Stomach smooth muscle (tissue), 2 donors: ENCODE data around the gene ARHGAP15.

Source experiments
- H3K27ac ChIP-seq: one replicate; pipeline ENCODE4 v1.7.0; 2013; ENCODE audit warnings: mild to moderate bottlenecking, low read length, inconsistent platforms
- H3K27me3 ChIP-seq, 2 donors: one replicate each; pipeline ENCODE4 v1.7.0; 2013; ENCODE audit warnings: low read length in 2 of 2; ENCODE audit not compliant: insufficient read depth in 2 of 2, control insufficient read depth in 1 of 2
- H3K36me3 ChIP-seq, 2 donors: one replicate each; pipeline ENCODE4 v1.7.0; 2013; ENCODE audit warnings: low read length in 2 of 2; ENCODE audit not compliant: control insufficient read depth in 2 of 2, insufficient read depth in 2 of 2
- H3K4me1 ChIP-seq: one replicate; pipeline ENCODE4 v1.7.0; 2013; ENCODE audit warnings: low read length; ENCODE audit not compliant: control insufficient read depth, insufficient read depth
- H3K4me3 ChIP-seq, 2 donors: one replicate each; pipeline ENCODE4 v1.7.0; 2013; ENCODE audit warnings: low read length in 2 of 2
- H3K9ac ChIP-seq, 2 donors: one replicate each; pipeline ENCODE4 v1.7.0; 2013; ENCODE audit warnings: low read length in 2 of 2, mild to moderate bottlenecking in 1 of 2
- H3K9me3 ChIP-seq, 2 donors: one replicate each; pipeline ENCODE4 v1.7.0; 2013; ENCODE audit warnings: low read length in 2 of 2; ENCODE audit not compliant: control insufficient read depth in 2 of 2
- donor health status: healthy.
- donor health status: Pancreatic carcinoma.

Gene ARHGAP15

DNA sequence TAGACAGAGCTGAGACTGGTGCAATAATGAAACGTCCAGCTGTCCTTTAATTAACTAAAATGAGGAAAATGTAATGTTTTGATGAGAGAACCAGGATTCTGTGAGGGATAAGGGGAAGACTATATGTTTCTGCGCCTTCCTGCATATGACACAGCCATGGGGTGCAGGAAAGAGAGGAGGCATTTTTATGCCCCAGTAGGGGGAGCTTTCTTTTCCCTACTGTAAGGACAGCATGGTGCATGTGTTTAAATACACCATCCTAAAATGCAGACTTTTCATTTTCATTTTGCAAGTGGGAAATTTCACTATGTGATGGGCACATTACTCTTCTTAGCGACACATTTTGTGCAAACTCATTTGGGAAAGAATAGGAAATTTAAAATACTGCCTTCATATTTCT lies 446.1 kb downstream of the ARHGAP15 start:
- no peaks in the 10 kb centered on the region for H3K36me3 ChIP-seq
- H3K9me3 ChIP-seq = no peaks in the 10 kb centered on the region
- H3K9ac ChIP-seq = no peak overlapping the region
- H3K27ac ChIP-seq = no peak overlapping the region
- no peaks in the 10 kb centered on the region for H3K27me3 ChIP-seq
- no peak overlapping the region for H3K4me3 ChIP-seq
- H3K4me1 ChIP-seq = no peaks in the 10 kb centered on the region

DNA sequence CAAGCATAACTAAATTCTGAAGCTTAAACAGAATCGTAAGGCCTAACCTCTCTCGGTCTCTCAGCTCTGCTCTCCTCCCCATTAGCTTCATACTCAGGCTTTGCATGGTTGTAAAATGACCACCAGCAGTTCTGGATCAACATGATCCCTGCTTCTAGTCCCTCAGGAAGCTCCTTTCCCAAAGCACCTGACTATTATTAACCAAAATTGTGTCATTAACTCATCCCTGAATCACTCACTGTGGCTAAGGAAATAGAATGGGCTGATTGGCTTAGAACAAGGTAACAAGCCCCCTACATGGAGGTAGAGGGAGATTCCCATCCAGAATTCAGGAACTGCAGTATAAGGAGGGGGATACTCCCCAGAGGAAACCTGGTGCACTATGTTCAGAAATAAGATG lies 448.3 kb downstream of the ARHGAP15 start:
- Histone ChIP-seq H3K4me1 (no peaks in the 10 kb centered on the region), H3K4me3 (no peak overlapping the region), H3K36me3 (no peaks in the 10 kb centered on the region), H3K27ac (no peak overlapping the region), H3K9ac (no peak overlapping the region), H3K9me3 (no peaks in the 10 kb centered on the region), H3K27me3 (no peaks in the 10 kb centered on the region)

DNA sequence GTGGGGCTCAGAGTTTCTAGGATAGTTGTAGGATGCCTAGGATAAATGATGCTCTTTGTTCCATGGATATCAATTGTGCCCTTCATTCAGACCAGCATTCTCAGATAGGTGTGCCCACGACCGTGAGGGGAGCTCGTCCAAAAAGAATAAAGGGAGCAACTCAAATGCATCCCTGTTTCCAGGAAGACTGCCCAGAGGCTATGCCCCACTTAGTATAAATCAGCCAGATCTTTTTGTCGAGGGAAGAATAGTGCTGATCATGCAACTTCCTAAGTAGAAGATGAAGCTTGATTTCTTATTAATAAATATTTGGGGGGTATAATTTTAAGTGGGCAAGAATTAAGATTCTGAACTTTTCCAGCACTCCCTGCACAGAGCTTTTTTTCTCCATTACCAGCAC lies 450.2 kb downstream of the ARHGAP15 start:
- H3K9ac ChIP-seq = no peak overlapping the region
- H3K36me3 ChIP-seq = no peaks in the 10 kb centered on the region
- no peaks in the 10 kb centered on the region for H3K9me3 ChIP-seq
- H3K4me3 ChIP-seq = no peak overlapping the region
- H3K27ac ChIP-seq = no peak overlapping the region
- no peaks in the 10 kb centered on the region for H3K27me3 ChIP-seq
- no peaks in the 10 kb centered on the region for H3K4me1 ChIP-seq

DNA sequence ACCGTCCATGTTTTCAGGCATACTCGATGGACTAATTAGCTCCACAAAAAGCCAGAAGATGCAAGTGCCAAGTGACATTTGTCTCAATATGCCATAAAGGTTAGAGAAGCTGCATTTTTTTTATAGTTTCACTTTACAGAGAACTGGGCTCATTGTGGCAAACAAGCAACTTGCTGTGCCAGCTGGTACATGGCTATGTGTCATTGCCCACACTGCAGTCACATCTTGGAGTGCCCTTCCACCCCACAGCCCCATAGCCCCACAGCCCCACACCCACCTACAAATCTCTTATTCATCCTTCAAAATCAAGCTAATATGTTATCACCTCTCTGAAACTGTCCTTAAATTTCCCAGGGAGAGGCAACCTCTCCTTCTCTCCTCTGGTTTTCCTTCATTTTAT lies 451.9 kb downstream of the ARHGAP15 start:
- Histone ChIP-seq H3K4me1 (no peaks in the 10 kb centered on the region), H3K36me3 (no peaks in the 10 kb centered on the region), H3K27ac (no peak overlapping the region), H3K9me3 (no peaks in the 10 kb centered on the region), H3K27me3 (no peaks in the 10 kb centered on the region), H3K9ac (no peak overlapping the region), H3K4me3 (no peak overlapping the region)

DNA sequence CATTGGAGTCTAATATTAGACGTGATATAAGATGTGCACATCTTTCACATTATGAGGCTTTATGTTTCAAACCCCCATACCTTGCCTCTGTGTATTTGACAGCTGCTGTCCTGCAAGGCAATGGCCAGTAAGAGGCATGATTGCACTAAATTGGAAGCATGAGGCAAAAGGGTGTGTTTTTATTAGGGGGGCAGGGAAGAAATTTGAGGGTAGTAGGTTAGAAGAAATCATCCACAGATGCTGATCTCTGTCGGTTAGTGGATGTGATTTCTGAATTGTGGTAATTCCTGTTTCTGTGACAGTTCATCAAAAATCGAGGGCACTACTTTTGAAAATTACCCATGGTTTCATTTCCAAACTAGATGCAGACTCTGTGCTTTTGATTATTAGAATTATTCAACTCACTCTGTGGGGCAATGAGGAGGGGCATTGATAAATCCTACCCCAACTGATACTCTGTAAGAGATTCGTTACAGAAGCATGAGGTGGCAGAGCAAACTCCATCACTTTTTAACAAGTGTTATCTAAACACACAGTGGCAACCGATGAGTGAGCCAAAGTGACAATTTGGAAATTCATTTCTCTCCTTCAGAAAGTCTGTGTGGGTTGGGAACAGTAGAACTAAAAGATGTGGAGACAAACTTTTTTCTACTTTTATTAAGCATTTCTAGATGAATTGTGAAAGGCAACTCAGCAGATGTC lies 453.0 kb downstream of the ARHGAP15 start:
- Histone ChIP-seq H3K9me3 (no peaks in the 10 kb centered on the region), H3K9ac (no peak overlapping the region), H3K27me3 (no peaks in the 10 kb centered on the region), H3K27ac (no peak overlapping the region), H3K4me3 (no peak overlapping the region), H3K4me1 (no peaks in the 10 kb centered on the region), H3K36me3 (no peaks in the 10 kb centered on the region)

DNA sequence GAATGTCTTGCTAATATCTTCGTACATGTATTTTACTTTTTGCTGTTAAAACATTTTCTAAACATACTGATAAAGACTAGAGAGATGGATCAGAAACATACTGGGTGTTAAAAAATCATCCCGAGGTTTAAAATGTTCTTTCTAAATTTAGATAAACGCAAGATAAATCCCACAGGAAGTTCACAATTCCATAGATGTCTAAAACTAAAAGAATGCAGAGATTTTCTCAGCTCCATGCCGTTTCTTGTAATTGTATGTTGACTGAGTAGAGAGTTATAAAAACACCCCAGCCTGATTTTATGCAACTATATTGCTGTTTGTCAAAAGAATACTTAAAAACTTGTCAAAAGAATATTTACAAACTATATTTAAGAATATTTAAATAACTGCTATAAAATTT lies 455.7 kb downstream of the ARHGAP15 start:
- Histone ChIP-seq H3K9me3 (no peaks in the 10 kb centered on the region), H3K4me1 (no peaks in the 10 kb centered on the region), H3K4me3 (no peak overlapping the region), H3K27me3 (no peaks in the 10 kb centered on the region), H3K9ac (no peak overlapping the region), H3K36me3 (no peaks in the 10 kb centered on the region), H3K27ac (no peak overlapping the region)

GRCh38 chr2:143586119-143586518 lies 456.9 kb downstream of the ARHGAP15 start:
- Histone ChIP-seq H3K4me3 (no peak overlapping the region), H3K27ac (no peak overlapping the region), H3K4me1 (no peaks in the 10 kb centered on the region), H3K9ac (no peak overlapping the region), H3K36me3 (no peaks in the 10 kb centered on the region), H3K9me3 (no peaks in the 10 kb centered on the region), H3K27me3 (no peaks in the 10 kb centered on the region)

DNA sequence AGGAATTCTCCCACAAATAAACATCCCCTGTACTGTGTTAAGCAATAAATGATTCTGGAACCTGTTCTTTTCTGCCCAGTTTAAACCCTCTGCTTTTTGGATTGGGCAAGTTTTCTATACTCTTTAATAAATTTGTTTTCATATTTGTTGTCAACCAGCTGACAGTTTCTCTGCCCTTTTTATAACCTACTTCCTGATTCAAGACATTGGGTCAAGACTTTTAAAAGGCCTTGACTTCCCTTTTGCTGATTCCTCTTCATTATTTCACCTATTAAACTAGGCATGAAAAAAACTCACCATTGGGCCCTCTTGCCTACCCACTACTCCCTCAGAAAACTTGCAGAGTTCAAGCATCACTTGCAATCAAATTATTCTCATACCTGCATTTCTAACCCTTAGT lies 459.5 kb downstream of the ARHGAP15 start:
- H3K27ac ChIP-seq = no peak overlapping the region
- no peak overlapping the region for H3K9ac ChIP-seq
- H3K4me1 ChIP-seq = no peaks in the 10 kb centered on the region
- no peak overlapping the region for H3K4me3 ChIP-seq
- no peaks in the 10 kb centered on the region for H3K9me3 ChIP-seq
- H3K36me3 ChIP-seq = no peaks in the 10 kb centered on the region
- no peaks in the 10 kb centered on the region for H3K27me3 ChIP-seq

DNA sequence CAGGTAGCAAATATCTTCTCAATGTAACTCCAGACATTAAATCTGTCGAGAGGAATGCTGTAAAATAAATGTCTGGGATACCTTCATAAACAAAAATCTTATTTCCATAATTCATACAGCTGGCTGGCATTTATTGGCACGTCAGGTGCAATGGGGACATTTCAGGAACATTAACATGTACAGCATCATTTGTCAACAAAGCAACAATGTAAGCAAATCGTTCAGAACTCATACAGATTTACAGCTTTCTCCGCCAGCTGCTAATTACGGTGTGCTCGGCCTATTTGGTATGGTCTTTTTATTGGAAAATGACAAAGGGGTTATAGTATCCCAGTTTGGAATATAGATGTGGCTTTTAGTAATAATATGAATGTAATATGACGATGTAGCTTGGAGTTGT lies 464.9 kb downstream of the ARHGAP15 start:
- no peak overlapping the region for H3K27ac ChIP-seq
- H3K36me3 ChIP-seq = no peaks in the 10 kb centered on the region
- H3K4me1 ChIP-seq = no peaks in the 10 kb centered on the region
- no peak overlapping the region for H3K9ac ChIP-seq
- H3K27me3 ChIP-seq = no peaks in the 10 kb centered on the region
- H3K9me3 ChIP-seq = no peaks in the 10 kb centered on the region
- no peak overlapping the region for H3K4me3 ChIP-seq

DNA sequence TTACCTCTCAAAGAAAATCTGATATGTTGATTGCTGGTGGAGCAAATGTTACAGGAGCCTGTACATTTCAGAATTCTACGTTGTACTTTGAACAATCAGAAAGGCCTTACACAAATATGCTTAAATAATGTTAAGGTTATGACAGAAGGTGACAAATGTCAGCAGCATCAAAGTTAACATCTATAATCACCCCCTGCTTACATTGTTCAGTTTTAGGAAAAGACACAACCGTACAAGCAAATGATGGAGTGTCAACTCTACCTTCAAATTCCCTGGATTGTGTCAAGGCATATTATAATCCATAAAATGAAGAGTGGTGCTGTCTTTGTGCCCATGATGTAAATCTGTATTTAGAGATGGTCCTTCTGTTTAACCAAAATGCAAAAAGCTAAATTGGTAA lies 465.5 kb downstream of the ARHGAP15 start:
- no peak overlapping the region for H3K9ac ChIP-seq
- no peak overlapping the region for H3K27ac ChIP-seq
- no peaks in the 10 kb centered on the region for H3K27me3 ChIP-seq
- H3K4me1 ChIP-seq = no peaks in the 10 kb centered on the region
- H3K36me3 ChIP-seq = no peaks in the 10 kb centered on the region
- no peak overlapping the region for H3K4me3 ChIP-seq
- H3K9me3 ChIP-seq = no peaks in the 10 kb centered on the region

DNA sequence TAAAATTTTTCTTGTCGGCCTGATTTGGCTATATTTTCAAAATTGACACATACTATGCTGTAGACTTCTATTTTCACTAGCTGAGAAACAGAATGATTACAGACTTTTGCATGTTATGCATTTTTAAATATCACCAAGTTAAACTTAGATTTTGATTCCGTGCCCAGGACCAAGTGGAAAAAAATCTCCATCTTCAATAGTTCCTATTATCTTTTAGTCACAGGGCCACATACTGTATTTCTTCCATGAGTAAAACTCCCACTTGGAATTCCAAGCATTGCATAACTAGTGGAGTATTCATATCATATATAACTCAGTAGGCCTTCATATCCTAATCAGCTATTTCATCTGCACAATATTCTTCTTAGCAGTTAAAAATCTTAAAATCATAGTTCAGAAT lies 470.9 kb downstream of the ARHGAP15 start:
- Histone ChIP-seq H3K9ac (no peak overlapping the region), H3K4me3 (no peak overlapping the region), H3K27ac (no peak overlapping the region), H3K9me3 (no peaks in the 10 kb centered on the region), H3K27me3 (no peaks in the 10 kb centered on the region), H3K36me3 (no peaks in the 10 kb centered on the region), H3K4me1 (no peaks in the 10 kb centered on the region)
